HG02973 (cell line): ENCODE data around the gene PET100.
"Not testable (repeated sequence)": the region's sequence is repeated elsewhere in the genome, so short reads cannot be mapped to it uniquely, and the experiment has no call there.

Experiments
- ATAC-seq: cut with Tn5 transposase; IDR thresholded peaks from one replicate; pipeline ENCODE4 v1.9.1; 2021; ENCODE audit warnings: moderate library complexity; ENCODE audit not compliant: unreplicated experiment

PET100 gene

GRCh38 chr19:7632340-7633203, 3.0 kb downstream of the PET100 start:
- no peak for ATAC-seq

GRCh38 chr19:7633698-7634097, 4.1 kb downstream of the PET100 start, which contains the start of gene PCP2:
Gene PCP2, minus strand, starts transcription at chr19:7633719. Its CDS starts 262 bp downstream, at chr19:7633457.
- ATAC-seq = no peak

- ATAC-seq = no peak
Measured at GRCh38 chr19:7635670-7636069, 6.1 kb downstream of the PET100 start.

- ATAC-seq = no peak
Measured at GRCh38 chr19:7636317-7636690, 6.7 kb downstream of the PET100 start.

- ATAC-seq = peak; percentile 49
Measured at GRCh38 chr19:7636691-7637373, 7.2 kb downstream of the PET100 start, which contains the start of gene STXBP2. Gene STXBP2, plus strand, starts transcription at chr19:7637110. Its CDS starts 40 bp downstream, at chr19:7637150.

- no peak for ATAC-seq
Measured at GRCh38 chr19:7637374-7638256, 8.0 kb downstream of the PET100 start.

GRCh38 chr19:7638802-7639465, 9.3 kb downstream of the PET100 start:
- no peak for ATAC-seq

GRCh38 chr19:7639863-7640348, 10.3 kb downstream of the PET100 start:
- no peak for ATAC-seq

GRCh38 chr19:7640803-7641202, 11.2 kb downstream of the PET100 start:
- no peak for ATAC-seq

GRCh38 chr19:7641290-7642276, 12.0 kb downstream of the PET100 start:
- ATAC-seq = no peak

- no peak for ATAC-seq
Measured at GRCh38 chr19:7642295-7643030, 12.9 kb downstream of the PET100 start.

- ATAC-seq = no peak
Measured at GRCh38 chr19:7643031-7643415, 13.4 kb downstream of the PET100 start.

- not testable (repeated sequence) for ATAC-seq
Measured at GRCh38 chr19:7643629-7644549, 14.3 kb downstream of the PET100 start.

- no peak for ATAC-seq
Measured at GRCh38 chr19:7644550-7644877, 14.9 kb downstream of the PET100 start.

GRCh38 chr19:7645163-7645562, 15.6 kb downstream of the PET100 start:
- ATAC-seq = no peak

GRCh38 chr19:7645656-7646425, 16.2 kb downstream of the PET100 start:
- ATAC-seq = no peak

GRCh38 chr19:7646426-7646700, 16.8 kb downstream of the PET100 start:
- ATAC-seq = no peak
